ENCODE data around the gene ACTR1A. TPM values are rescaled to one million over a fixed set of nuclear protein-coding genes. Genes with fewer than 3 reads are reported as not detected.
"Not testable (repeated sequence)": the region's sequence is repeated elsewhere in the genome, so short reads cannot be mapped to it uniquely, and the experiment has no call there.

The ACTR1A gene
- polyA plus RNA-seq, 3 donors, result 72.7 to 79.4 (median 79.0) TPM

- peaks cover 21 to 35% of the 10 kb centered on the region in 2 donors for H3K36me3 Mint-ChIP-seq
- DNase-seq, result no peak
- H3K4me3 Mint-ChIP-seq, result no peak overlapping the region
- TF ChIP-seq CTCF (IDR thresholded peaks at IDR 0.05), result no peak
- no peak overlapping the region for H3K9ac ChIP-seq (ENCODE audit: insufficient read depth, low read length, poor library complexity, severe bottlenecking)
- no peak overlapping the region for H3K4me2 ChIP-seq (replicated peaks; ENCODE audit: extremely low read depth, low read length, poor library complexity, severe bottlenecking)
- no peak overlapping the region for H3K27ac ChIP-seq (ENCODE audit: low read depth in 1 of 2, low read length in 2 of 2)
- peaks cover 25% of the 10 kb centered on the region for H3K4me1 Mint-ChIP-seq
- no peaks in the 10 kb centered on the region for H3K9me3 Mint-ChIP-seq
- H3K27ac Mint-ChIP-seq, result peak overlapping the region in 3 of 7 donors; percentile 23 to 48 (median 32)
- H3K4me3 ChIP-seq (replicated peaks in 1 of 3; ENCODE audit: low read depth in 2 of 3, low read length in 3 of 3), result no peak overlapping the region
- peaks cover 25% of the 10 kb centered on the region for H3K79me2 ChIP-seq (ENCODE audit: insufficient read depth, low read length)
- intact Hi-C loops (cut with micrococcal nuclease), result no loop called here
- H3K9me3 ChIP-seq (replicated peaks in 1 of 2; ENCODE audit: control insufficient read depth in 1 of 2, insufficient read depth in 1 of 2, low read length in 2 of 2), result no peaks in the 10 kb centered on the region
- H4K20me1 ChIP-seq (ENCODE audit: insufficient read depth, low read length), result peaks cover 87% of the 10 kb centered on the region
- peaks cover 0 to 5% (median 0%) of the 10 kb centered on the region in 3 donors for H3K27me3 Mint-ChIP-seq (ENCODE audit: low read depth in 3 of 3)
- no peak overlapping the region for H2AFZ ChIP-seq (ENCODE audit: insufficient read depth, low read depth, low read length, poor library complexity, severe bottlenecking)
- no peaks in the 10 kb centered on the region for H3K27me3 ChIP-seq (ENCODE audit: control insufficient read depth in 2 of 2, insufficient read depth in 2 of 2, low read length in 2 of 2)
- H3K4me1 ChIP-seq (ENCODE audit: control insufficient read depth in 1 of 2, insufficient read depth in 2 of 2, low read length in 2 of 2), result peaks cover 12 to 18% of the 10 kb centered on the region in 2 donors
- peaks cover 0 to 14% of the 10 kb centered on the region in 2 donors for H3K36me3 ChIP-seq (replicated peaks in 1 of 2; ENCODE audit: control insufficient read depth in 1 of 2, insufficient read depth in 2 of 2, low read length in 2 of 2)
Measured at GRCh38 chr10:102537367-102537766, 34.9 kb upstream of the ACTR1A start.

GRCh38 chr10:102535481-102536147, 33.1 kb upstream of the ACTR1A start:
- peaks cover 23 to 36% of the 10 kb centered on the region in 2 donors for H3K36me3 Mint-ChIP-seq
- no peaks in the 10 kb centered on the region for H3K9me3 Mint-ChIP-seq
- intact Hi-C loops (cut with micrococcal nuclease), result no loop called here
- no peak overlapping the region for H3K4me2 ChIP-seq (replicated peaks; ENCODE audit: extremely low read depth, low read length, poor library complexity, severe bottlenecking)
- peaks cover 2 to 20% of the 10 kb centered on the region in 2 donors for H3K36me3 ChIP-seq (replicated peaks in 1 of 2; ENCODE audit: control insufficient read depth in 1 of 2, insufficient read depth in 2 of 2, low read length in 2 of 2)
- peaks cover 12 to 18% of the 10 kb centered on the region in 2 donors for H3K4me1 ChIP-seq (ENCODE audit: control insufficient read depth in 1 of 2, insufficient read depth in 2 of 2, low read length in 2 of 2)
- H3K27ac Mint-ChIP-seq, result peak overlapping the region in 6 of 7 donors; percentile 57 to 95 (median 74)
- H3K9me3 ChIP-seq (replicated peaks in 1 of 2; ENCODE audit: control insufficient read depth in 1 of 2, insufficient read depth in 1 of 2, low read length in 2 of 2), result no peaks in the 10 kb centered on the region
- no peak overlapping the region for H3K27ac ChIP-seq (ENCODE audit: low read depth in 1 of 2, low read length in 2 of 2)
- no peak for TF ChIP-seq CTCF (IDR thresholded peaks at IDR 0.05)
- H3K4me1 Mint-ChIP-seq, result peaks cover 25% of the 10 kb centered on the region
- H3K27me3 Mint-ChIP-seq (ENCODE audit: low read depth in 3 of 3), result peaks cover 0 to 5% (median 0%) of the 10 kb centered on the region in 3 donors
- H2AFZ ChIP-seq (ENCODE audit: insufficient read depth, low read depth, low read length, poor library complexity, severe bottlenecking), result no peak overlapping the region
- H3K27me3 ChIP-seq (ENCODE audit: control insufficient read depth in 2 of 2, insufficient read depth in 2 of 2, low read length in 2 of 2), result no peaks in the 10 kb centered on the region
- 98% methylated on average over 5 of the region's 7 CpGs for WGBS (ENCODE audit: insufficient coverage)
- H4K20me1 ChIP-seq (ENCODE audit: insufficient read depth, low read length), result peaks cover 91% of the 10 kb centered on the region
- H3K9ac ChIP-seq (ENCODE audit: insufficient read depth, low read length, poor library complexity, severe bottlenecking), result no peak overlapping the region
- no peak overlapping the region for H3K4me3 ChIP-seq (replicated peaks in 1 of 3; ENCODE audit: low read depth in 2 of 3, low read length in 3 of 3)
- peaks cover 30% of the 10 kb centered on the region for H3K79me2 ChIP-seq (ENCODE audit: insufficient read depth, low read length)
- DNase-seq, result no peak
- no peak overlapping the region for H3K4me3 Mint-ChIP-seq

GRCh38 chr10:102534966-102535365, 32.5 kb upstream of the ACTR1A start:
- H3K4me3 Mint-ChIP-seq; H3K4me2 ChIP-seq (replicated peaks; ENCODE audit: extremely low read depth, low read length, poor library complexity, severe bottlenecking); H3K9me3 ChIP-seq (replicated peaks in 1 of 2; ENCODE audit: control insufficient read depth in 1 of 2, insufficient read depth in 1 of 2, low read length in 2 of 2); H3K27me3 Mint-ChIP-seq (ENCODE audit: low read depth in 3 of 3); DNase-seq; intact Hi-C loops (cut with micrococcal nuclease); H3K9ac ChIP-seq (ENCODE audit: insufficient read depth, low read length, poor library complexity, severe bottlenecking); H3K4me3 ChIP-seq (replicated peaks in 1 of 3; ENCODE audit: low read depth in 2 of 3, low read length in 3 of 3); H3K9me3 Mint-ChIP-seq; H3K27me3 ChIP-seq (ENCODE audit: control insufficient read depth in 2 of 2, insufficient read depth in 2 of 2, low read length in 2 of 2); H2AFZ ChIP-seq (ENCODE audit: insufficient read depth, low read depth, low read length, poor library complexity, severe bottlenecking): not testable (repeated sequence)
- Histone ChIP-seq H4K20me1 (ENCODE audit: insufficient read depth, low read length) (peaks cover 91% of the 10 kb centered on the region), H3K27ac (ENCODE audit: low read depth in 1 of 2, low read length in 2 of 2) (peak overlapping the region in 1 of 2 donors; percentile 45), H3K36me3 (replicated peaks in 1 of 2; ENCODE audit: control insufficient read depth in 1 of 2, insufficient read depth in 2 of 2, low read length in 2 of 2) (peaks cover 2 to 22% of the 10 kb centered on the region in 2 donors), H3K4me1 (ENCODE audit: control insufficient read depth in 1 of 2, insufficient read depth in 2 of 2, low read length in 2 of 2) (peaks cover 12 to 18% of the 10 kb centered on the region in 2 donors), H3K79me2 (ENCODE audit: insufficient read depth, low read length) (peaks cover 30% of the 10 kb centered on the region)
- Mint-ChIP-seq H3K36me3 (peaks cover 25 to 40% of the 10 kb centered on the region in 2 donors), H3K4me1 (peaks cover 25% of the 10 kb centered on the region), H3K27ac (peak overlapping the region; percentile 19 to 95 (median 79))
- WGBS (ENCODE audit: insufficient coverage), result no CpG with 5 or more reads among the region's 9 CpGs
